ENCODE measurements around the gene LRCH4.

Gene LRCH4, protein sequence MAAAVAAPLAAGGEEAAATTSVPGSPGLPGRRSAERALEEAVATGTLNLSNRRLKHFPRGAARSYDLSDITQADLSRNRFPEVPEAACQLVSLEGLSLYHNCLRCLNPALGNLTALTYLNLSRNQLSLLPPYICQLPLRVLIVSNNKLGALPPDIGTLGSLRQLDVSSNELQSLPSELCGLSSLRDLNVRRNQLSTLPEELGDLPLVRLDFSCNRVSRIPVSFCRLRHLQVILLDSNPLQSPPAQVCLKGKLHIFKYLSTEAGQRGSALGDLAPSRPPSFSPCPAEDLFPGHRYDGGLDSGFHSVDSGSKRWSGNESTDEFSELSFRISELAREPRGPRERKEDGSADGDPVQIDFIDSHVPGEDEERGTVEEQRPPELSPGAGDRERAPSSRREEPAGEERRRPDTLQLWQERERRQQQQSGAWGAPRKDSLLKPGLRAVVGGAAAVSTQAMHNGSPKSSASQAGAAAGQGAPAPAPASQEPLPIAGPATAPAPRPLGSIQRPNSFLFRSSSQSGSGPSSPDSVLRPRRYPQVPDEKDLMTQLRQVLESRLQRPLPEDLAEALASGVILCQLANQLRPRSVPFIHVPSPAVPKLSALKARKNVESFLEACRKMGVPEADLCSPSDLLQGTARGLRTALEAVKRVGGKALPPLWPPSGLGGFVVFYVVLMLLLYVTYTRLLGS

DNA sequence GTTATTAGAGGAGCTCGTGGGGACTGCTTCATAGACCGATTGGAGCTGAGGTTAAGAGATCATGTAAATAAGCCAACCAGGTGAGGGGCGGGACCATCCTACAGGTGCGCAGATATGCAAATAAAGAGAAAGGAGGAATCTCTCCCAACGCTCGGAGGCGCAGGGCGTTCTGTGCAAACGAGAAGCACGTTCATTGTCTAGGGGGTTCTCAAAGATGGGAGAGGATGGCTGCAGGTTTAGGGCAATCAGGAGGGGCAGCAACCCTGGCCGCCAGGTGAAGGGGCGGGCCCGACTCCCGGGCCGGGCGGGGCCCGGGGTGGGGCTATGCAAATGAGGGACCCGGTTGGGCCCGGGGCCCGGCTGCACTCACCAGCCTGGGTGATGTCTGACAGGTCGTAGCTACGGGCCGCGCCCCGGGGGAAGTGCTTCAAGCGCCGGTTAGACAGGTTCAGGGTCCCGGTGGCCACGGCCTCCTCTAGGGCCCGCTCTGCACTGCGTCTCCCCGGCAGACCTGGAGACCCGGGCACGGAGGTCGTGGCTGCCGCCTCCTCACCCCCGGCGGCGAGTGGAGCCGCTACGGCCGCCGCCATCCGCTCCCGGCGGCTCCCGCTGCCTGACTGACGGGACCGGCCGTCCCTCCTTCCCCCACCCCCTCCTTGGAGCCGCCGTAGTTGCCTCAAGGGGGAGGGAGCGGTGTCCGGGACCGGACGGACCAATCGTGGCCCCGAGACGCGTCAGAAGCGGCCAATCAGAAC, at the start of gene LRCH4:
LRCH4 (minus strand) TSS at position 619 of the 755 bp plus-strand sequence; CDS start at position 590, 29 bp downstream.
- no peak for DNase-seq (ENCODE audit: low read depth)

DNA sequence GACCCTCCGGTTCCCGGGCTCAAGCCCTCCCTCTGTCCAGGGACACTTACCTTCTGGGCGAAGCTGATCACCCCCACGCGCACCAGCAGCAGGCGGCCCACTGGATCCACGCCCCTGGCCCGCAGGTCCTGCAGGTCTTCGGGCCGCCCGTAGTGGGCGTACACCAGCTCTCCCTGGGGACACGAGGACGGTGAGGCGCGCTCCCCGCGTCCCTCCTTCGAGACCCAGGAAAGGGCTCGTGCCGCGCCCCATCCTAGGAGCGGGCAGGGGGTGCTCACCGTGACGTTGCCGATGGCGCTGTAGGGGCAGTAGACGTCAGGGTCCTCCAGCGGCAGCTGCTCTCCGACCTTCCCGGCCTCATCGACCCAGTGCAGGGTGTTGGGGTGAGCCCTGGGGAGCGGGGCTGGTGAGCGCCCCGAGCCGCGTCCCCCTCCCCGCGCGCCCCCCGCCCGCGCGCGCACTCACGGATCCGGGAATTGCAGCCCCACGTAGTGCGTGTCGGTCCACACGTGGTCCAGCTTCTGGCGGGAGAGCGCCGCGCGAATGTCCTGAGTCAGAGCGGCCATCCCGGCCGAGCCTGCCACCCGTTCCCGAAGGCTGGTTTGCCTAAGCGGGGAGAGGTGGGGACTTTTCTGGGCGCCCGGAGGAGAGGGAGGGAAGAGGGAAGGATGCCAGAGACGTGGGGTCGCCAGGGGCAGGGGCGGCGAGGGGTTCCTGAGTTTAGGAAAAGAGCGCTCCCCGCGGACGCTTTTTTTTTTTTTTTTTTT, 47.2 kb upstream of the LRCH4 start:
- DNase-seq (ENCODE audit: low read depth): no peak

DNA sequence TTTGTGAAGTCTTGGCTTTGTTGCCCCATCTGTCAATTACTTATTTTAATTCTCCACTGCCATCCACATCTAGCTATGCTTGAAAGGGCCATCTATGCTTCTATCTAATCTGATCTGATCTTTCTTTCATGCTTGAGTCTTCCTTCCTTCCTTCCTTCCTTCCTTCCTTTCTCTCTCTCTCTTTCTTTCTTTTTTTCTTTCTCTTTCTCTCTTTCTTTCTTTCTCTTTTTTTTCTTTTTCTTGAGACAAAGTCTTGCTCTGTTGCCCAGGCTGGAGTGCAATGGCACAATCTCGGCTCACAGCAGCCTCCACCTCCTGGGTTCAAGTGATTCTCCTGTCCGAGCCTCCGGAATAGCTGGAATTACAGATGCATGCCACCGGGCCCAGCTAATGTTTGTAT, 44.1 kb upstream of the LRCH4 start:
- no peak for DNase-seq (ENCODE audit: low read depth)

DNA sequence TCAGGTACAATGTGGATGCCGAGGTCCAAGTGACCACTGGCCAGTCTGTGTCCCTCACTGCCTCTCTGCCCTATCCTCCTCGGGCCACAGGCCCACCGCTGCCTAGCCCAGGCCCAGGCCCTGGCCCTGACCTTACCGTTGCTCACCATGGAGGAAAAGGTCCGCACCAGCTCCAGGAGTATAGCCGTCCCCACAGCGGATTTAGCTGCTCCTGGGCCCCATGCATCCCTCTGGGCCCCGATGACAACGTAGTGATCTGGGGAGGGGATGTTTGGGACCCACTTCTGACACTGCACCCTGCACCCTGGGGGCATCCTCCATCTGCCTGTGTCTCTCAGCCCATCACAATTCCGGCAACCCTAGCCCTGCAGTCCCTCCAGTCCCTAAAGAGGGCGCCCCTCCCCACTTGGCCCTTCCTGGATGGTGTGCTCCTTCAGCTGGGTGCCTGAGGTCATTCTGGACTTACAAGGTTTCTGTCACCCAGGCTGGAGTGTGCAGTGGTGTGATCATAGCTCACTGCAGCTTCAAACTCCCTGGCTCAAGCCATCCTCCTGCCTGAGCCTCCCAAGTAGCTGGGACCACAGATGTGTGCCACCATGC, 43.3 kb upstream of the LRCH4 start:
- DNase-seq (ENCODE audit: low read depth): no peak

DNA sequence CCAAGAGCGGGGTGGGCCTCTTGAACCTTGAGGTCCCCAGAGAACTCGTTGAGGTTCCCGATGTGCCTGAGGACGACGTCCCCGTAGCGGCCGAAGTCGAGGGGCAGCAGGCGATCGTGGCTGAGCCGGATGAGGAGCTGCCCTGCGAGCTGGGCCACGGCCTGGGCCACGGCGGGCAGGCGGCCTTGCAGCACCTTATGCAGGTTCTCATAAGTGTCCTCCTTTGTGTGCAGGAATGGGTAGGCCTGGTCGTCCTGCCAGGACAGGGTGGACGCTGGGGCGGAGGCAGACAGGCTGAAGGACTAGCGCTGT, 41.3 kb upstream of the LRCH4 start:
- DNase-seq (ENCODE audit: low read depth): no peak

DNA sequence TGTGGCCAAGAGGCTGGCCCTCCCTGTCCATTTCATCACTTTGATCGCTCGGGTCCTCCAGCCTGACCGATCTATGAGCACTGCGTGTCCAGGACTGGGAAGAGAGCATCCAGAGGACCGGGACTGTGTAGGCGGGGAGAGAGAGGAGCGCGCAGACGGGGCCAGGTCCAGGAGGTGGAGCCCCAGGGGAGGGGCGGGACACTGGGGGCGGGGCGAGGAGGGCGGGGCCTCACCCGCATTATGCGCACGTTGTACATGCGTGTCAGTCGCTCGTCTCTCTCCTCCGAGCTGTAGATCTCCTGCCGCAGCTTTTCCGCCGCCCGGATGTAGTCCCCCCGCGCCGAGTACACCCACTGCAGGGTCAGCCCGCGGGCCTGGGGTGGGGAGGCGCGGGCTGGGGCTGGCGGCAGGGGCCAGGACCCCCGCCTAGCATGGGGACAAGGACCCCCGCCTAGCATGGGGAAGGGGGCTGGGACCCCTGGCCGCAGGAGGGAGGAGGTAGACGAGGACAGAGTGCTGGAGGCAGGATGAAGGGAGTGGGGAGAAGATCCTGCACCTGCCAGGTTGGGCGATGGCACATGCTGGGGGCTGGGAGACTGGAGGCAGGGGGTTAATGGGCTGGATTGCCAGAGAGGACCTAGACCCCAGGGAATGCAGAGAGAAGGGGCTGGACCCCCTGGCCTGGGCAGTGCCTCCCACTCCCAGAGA, 40.8 kb upstream of the LRCH4 start:
- DNase-seq (ENCODE audit: low read depth): no peak

DNA sequence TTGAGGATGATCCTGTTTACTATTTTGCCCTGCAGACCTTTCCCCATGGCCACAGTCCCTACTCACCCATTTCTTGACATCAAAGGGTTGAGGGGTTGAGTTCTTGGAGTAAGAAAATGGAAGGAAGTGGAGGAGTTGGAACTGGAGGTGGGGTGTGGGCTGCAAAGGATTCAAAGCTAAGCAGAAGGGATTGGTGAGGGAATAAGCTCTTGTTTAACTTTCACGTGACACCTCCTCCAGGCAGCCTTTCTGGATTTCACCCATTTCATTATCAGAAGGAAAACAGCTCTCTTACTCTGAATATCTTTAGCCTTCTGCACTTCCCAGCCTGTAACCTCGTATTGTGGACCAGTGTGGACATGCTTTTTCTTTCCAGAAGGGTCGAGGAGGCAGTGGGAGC, 40.1 kb upstream of the LRCH4 start:
- no peak for DNase-seq (ENCODE audit: low read depth)

DNA sequence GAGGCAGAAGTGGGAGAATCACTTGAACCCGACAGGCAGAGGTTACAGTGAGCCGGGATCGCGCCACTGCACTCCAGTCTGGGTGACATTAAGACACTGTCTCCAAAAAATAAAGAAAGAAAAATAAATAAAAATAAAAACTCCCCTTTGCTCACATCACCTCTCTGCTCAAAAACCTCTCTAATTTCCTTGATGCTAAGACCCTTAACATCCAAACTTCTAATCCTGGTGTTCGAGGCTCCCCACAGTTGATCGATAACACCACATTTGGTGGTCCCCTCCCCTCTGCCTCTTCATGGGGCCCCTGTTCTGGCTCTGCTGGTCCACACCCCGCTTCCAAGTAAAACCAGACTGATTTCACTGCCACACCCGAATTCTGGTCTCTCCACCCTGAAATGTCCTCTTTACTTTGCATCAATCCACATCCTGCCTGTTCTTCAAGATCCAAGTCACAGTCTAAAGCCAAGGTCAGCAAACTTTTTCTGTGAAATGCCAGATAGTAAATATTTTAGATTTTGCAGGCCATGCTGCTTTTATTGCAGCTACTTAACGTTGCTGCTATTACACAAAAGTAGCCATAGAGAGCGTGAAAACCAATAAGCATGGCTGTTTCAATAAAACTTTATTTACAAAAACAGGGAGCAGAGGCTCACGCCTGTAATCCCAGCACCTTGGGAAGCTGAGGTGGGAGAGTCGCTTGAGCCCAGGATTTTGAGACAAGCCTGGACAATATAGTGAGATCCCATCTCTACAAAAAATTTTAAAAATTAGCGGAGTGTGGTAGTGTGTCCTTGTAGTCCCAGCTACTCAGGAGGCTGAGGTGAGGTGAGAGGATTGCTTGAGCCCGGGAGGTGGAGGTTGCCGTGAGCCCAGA, 38.3 kb upstream of the LRCH4 start:
- no peak for DNase-seq (ENCODE audit: low read depth)

DNA sequence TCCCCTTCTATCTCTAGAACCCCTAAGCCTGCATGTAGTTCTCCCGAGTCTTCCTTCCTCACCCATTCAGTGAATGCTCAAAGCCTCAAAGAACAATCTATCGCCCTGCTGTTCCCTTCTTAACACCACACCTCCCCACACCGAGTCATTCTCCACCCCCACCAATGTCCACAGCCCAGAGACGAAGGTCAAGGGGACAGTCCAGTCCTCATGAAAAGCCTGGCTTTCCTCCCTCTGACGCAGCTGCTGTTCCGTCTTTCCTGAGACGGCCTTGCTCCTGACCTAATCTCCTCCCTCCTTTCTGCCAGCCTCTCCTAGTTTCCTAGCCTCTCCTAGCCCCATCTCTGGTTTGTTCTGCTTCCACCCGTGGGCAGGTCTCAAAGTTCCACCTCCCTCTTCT, 35.6 kb upstream of the LRCH4 start:
- no peak for DNase-seq (ENCODE audit: low read depth)

DNA sequence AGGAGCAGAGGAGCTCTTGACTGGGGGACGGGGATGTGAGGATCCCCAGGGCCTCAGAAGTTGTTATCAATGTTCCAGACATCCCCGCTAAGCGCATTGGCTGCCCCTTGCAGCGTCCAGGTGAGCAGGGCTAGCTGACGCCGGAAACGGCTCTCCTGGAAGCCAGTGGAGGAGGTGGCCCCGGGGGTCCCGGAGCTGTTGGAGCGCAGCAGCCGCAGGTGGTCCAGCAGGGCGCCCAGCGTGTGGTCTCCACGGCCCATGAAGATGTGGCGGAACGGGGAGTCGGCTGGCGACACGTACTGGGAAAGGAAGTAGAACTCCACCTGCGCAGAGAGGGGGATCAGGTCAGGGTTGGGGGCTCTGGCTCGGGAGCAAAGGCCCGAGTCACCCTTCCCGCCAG, 34.9 kb upstream of the LRCH4 start:
- DNase-seq (ENCODE audit: low read depth): no peak

DNA sequence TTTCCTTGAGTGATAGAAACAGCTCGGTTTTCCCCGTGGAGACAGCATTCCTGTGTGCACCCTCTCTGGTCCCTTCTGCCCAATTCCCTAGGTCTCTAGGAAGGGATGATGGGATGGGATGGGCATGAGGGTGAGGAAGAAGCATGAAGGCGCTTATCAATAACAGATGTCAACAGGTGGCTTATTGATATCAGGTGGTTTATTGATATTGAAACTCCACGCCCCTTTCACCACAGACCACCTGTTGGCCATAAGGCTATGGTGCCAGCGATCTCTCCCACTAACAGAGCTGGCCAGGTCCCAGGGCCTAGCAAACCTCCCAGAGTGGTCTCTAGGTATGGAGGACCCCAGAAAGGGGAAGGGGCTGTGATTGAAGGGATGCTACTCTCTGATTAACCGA, 34.3 kb upstream of the LRCH4 start:
- no peak for DNase-seq (ENCODE audit: low read depth)

DNA sequence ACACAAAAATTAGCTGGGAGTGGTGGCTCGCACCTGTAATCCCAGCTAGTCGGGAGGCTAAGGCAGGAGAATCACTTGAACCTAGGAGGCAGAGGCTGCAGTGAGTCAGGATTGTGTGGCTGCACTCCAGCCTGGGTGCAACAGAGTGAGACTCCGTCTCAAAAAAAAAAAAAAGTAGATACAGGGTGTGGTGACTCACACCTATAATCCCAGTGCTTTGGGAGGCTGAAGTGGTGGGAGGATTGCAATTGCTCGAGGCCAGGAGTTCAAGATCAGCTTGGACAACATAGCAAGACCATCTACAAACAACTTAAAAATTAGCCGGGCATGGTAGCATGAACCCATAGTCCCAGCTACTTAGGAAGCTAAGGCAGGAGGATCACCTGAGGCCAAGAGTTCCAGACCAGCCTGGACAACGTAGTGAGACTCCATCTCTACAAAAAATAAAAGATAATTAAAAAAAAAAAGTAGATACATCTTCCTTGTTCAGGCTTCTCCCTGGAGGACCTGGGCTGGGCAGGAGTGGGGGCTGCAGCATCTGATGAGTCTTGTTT, 28.5 kb upstream of the LRCH4 start:
- DNase-seq (ENCODE audit: low read depth): no peak

DNA sequence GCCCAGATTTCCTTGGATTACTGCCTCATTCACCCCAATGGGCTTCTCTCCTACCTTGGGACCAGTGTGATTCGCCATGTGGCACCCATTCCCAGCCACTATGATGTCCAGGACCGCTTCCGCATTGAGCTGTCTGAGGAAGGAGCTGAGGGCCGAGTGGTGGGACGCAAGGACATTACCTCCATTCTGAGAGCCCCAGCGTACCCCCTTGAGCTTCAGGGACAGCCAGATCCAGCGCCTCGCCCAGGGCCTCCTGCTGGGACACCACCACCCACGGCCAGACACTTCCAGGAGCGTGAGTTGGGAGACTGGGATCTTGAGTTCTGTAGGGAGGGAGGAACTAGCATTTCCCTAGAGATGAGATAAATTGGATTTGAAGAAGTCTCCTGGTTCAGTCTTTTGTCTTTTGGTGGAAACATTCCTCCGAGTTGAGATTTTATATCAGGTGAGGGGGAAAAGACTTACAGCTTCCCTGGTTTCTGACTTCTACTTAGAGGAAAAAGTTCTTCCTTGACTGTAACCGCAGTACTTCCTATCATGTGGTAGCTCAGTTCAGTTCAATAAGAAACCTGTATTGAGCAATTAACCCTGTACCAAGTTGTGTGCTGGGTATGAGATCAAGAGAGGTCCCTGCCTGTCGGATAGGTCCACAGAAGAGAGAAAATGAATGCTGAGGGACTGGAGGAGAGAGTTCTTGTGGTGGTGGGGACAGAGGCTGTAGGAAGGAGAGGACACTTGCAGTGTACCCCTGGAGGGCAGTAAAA, 27.7 kb upstream of the LRCH4 start:
- DNase-seq (ENCODE audit: low read depth): no peak

DNA sequence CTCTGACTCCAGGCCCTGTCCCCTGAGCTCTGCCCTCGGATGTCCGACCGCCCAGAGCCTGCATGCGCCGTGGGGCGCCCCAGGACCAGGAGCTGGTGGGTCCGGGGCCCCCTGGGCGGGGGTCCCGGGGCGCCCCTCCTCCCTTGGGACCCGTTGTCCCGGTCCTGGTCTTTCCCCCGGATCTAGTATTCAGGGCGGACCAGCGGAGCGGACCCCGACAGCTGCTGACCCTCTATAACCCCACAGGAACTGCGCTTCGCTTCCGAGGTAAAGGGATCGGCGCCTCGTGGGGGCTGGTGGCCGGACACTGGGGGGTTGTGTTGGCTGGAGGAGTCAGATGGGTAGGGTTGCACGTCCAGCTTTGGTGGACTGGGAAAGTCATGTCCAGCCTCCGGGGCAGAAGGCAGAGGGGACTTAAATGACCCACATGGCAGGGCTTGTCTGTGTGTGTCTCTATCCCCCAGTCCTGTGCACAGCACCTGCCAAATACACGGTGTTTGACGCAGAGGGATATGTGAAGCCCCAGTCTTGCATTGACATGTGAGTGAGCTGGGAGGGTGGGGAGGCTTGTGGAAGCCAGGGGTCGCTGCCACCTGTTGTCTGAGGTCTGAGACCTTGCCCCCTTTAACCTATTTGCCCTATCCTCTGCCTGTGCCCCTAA, 26.9 kb upstream of the LRCH4 start:
- DNase-seq (ENCODE audit: low read depth): no peak

DNA sequence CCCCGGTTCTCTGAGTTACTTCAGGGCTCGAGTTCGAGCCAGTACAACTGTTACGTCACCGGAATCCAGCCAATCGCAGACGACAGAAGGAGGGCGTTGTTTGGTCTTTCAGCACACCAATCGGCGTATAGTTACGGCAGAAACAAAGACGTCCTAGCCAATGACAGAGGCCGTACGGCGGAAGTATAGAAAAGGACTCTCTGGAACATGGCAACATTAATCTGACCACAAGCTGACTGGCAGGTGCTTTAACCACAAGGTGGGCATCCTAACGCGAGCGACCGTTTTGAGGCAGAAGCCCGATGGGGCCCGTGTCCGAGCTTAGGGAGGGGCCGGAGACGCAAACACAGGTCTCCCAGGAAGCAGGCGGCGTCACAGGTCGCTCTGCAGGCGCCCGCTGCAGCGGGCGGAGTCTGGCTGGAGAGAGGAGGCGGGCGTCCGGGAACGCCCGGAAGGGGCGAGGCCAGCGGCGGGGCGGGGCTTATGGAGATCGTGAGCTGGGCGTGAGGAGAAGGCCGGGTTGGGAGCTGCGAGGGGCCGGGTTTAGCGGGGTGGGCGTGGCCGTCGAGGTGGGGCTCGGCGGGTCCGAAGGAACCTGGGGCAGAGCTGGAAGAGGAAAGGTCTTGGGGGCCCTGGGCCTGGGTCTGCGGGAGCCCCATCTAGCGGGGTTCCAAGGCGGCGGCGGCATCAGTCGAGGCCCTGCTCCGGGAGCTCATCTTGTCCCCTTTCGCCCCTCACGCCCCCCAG, 26.2 kb upstream of the LRCH4 start, which contains the start of gene MOSPD3:
MOSPD3 (plus strand) TSS at position 558 of the 747 bp plus-strand sequence. CDS start 252 bp downstream, outside the sequence.
- peak; percentile 96 for DNase-seq (ENCODE audit: low read depth)

DNA sequence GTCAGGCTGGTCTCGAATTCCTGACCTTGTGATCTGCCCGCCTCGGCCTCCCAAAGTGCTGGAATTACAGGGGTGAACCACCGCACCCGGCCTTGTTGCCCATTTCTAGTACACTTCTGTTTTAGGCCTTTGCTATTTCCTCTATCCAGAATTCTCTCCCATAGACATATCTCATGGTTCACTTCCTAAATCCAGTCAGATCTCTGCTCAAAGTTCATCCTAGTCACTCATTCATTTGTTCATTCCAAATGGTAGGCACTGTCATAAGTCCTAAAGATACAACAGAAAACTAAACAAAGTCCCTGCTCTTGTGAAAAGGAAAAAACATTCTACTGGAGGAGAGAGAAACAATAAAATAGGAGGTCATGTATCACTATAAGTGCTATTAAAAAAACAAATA, 24.0 kb upstream of the LRCH4 start:
- no peak for DNase-seq (ENCODE audit: low read depth)

DNA sequence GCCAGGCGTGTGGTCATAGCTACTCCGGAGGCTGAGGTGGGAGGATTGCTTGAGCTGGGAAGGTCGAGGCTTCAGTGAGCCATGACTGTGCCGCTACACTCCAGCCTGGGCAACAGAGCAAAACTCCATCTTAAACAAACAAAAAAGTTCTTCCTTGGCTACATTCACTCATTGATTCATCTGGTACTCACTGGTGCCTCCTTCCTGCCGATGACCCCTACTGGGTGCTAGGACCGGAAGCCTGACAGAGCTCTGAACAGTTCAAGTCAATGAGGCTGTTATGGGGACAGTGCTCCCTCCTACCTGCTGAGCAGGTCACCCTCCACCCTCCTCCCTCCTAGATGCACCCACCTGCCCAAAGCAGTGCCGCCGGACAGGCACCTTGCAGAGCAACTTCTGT, 21.2 kb upstream of the LRCH4 start:
- no peak for DNase-seq (ENCODE audit: low read depth)

DNA sequence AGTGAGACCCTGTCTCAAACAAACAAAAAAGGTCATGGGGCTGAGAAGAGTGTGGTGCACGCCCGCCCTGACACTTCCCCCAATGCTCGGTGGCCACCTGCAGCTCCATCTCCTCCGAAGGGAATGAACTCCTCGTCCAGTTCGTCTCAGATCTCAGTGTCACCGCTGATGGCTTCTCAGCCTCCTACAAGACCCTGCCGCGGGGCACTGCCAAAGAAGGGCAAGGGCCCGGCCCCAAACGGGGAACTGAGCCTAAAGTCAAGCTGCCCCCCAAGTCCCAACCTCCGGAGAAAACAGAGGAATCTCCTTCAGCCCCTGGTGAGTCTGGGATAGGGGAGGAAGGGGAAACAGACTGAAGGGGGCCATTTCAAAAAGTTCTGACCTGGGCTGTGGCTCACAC, 20.4 kb upstream of the LRCH4 start:
- DNase-seq (ENCODE audit: low read depth): no peak

Measured in GM04503 (cell line).